Measurements from ENCODE around the gene UNCX. TPM values are rescaled to one million over a fixed set of nuclear protein-coding genes. Genes with fewer than 3 reads are reported as not detected.

The UNCX gene
- total RNA-seq, 2 experiments from 2014 or later, result not detected

DNA sequence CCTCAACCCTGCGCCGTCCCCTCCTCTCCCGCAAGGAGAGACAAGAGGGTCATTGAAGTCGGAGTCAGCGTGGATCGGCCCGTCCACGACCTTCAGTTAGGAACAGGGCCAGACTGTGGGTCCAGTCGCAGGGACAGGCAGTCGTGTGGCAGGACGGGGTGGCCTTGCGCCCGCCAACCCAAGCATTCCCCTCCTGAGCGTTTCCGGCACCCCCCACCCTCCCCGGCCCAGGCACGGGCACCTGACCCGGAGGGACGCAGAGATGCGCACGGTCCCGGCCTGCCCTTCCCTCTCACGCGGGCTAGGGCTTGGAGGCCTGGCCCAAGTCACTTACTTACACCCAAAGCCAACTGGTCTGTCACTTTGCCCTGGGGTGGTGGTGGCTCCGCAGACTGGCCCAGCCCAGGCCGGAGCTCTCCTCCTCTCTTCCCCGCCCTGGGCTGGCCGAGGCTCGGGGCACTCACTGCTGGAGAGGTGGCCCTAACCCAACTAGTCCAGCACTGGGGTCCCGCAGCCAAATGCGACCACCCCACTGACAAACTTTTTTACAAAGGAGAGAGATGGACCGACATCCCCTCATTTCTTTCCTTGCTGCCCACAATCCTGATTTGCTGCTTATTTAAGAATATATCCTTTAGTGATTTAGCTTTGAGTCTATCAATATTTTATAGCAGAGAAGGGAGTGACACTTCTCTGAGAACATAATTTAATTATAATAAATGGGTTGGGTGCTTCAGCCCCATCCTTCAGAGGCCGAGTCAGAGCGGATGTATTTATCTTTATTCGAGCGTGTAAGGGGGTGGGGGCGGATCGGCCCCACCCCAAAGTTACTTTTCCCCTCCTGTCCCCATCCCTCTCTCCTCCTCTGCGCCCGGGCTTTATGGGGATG lies 1.2 kb upstream of the UNCX start:
- no peaks in the 10 kb centered on the region for H3K9me3 Mint-ChIP-seq
- DNase-seq, result no peak
- peaks cover 62% of the 10 kb centered on the region for H3K27me3 Mint-ChIP-seq
- peak overlapping the region; percentile 69 for H3K27ac Mint-ChIP-seq
- POLR2A ChIA-PET, result no interaction called here
- peak overlapping the region; percentile 34 for H3K4me3 Mint-ChIP-seq
- H3K4me1 Mint-ChIP-seq, result peaks cover 14% of the 10 kb centered on the region
- no peak for ATAC-seq (ENCODE audit: low read depth)
- H3K36me3 Mint-ChIP-seq, result peaks cover 1% of the 10 kb centered on the region

DNA sequence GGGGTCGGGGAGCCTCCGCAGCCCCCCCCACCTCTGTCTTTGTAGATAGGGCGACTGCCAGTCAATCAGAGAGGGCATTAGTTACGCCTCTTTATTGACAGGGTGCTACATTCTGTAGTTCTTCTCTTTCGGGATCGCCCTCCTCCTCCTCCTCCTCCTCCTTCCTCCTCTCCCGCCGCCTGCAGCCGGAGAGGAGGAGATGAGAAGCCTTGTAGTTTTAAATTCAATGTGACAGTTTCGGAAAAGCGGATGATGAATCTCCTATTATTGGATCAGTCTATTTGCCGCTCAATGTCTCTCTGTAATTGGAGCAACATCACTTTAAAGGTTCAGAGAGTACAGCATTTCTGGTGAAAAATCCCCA lies 587 bp upstream of the UNCX start:
- H3K4me1 Mint-ChIP-seq, result peaks cover 14% of the 10 kb centered on the region
- H3K27ac Mint-ChIP-seq, result peak overlapping the region; percentile 69
- peak overlapping the region; percentile 34 for H3K4me3 Mint-ChIP-seq
- ATAC-seq (ENCODE audit: low read depth), result no peak
- DNase-seq, result no peak
- H3K27me3 Mint-ChIP-seq, result peaks cover 59% of the 10 kb centered on the region
- H3K9me3 Mint-ChIP-seq, result no peaks in the 10 kb centered on the region
- H3K36me3 Mint-ChIP-seq, result peaks cover 1% of the 10 kb centered on the region
- POLR2A ChIA-PET, result no interaction called here

DNA sequence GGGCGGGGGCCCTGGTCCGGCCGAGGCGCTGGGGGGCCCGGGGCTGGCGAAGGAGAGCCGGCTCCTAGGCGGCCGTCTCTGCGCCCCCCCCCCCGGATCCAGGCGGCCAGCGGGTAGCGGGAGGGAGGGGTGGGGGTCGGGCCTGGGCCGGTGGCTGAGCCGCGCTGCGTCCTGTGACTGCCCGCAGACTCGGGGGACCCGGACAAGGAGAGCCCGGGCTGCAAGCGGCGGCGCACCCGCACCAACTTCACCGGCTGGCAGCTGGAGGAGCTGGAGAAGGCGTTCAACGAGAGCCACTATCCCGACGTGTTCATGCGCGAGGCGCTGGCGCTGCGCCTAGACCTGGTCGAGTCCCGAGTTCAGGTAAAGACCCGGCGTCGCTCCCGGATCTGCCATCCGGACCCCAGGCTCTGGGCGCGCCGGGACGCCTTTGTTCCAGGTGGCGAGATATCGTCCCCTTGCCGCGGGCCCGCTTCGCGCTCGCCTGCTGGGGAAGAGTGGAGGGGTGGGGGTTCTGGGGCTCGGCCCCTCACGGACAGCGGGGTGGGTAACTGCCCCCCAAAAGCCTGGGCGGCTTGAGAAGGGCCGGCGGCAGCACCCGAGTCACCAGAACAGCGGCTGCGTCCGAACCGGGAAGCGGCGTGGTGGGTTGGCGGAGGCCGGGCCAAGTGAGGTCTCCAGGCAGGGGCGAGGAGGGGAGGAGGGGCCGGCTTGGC lies 819 bp downstream of the UNCX start:
- peaks cover 16% of the 10 kb centered on the region for H3K4me1 Mint-ChIP-seq
- H3K36me3 Mint-ChIP-seq, result peaks cover 1% of the 10 kb centered on the region
- ATAC-seq (ENCODE audit: low read depth) (no peak), DNase-seq (no peak)
- H3K27ac Mint-ChIP-seq, result no peak overlapping the region
- peaks cover 54% of the 10 kb centered on the region for H3K27me3 Mint-ChIP-seq
- POLR2A ChIA-PET, result no interaction called here
- no peak overlapping the region for H3K4me3 Mint-ChIP-seq
- H3K9me3 Mint-ChIP-seq, result no peaks in the 10 kb centered on the region

DNA sequence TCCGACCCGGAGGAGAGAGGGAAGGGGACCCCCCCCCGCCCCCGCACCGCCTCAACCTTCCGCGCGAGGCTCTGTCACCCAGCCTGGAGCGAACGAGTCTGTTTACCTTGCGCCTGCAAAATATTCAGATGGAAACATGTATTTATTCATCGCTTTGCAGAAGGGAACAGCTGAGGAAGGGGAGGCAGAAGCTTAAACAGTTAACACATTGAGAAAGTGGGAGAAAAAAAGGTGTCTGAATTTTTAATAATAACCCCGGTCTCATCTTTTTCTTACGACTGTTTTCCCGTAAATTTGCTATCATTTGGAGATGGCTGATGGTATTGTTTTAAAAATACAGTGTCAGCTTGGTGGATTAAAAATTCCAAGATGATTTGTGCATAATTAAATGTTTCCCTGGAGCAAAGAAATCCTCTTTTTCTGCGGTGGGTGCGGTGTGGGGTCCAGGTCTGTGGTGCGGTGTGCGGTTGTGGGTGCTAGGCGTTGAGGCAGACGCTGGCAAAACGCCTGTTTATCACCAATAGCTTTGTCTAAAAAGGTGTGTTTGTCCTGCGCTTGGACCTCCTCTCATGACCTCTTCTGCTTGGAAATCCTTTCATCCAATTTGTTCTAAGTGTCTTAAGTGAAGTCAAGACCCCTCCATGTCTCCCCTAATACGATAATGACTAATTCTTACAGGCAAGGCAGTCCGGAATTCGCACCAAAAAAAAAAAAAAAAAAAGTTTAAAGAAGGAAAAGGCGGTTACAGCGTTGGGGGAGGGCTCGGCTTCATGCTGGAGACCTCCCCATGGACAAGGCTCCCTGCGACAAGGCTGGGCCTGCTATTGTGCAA lies 1.6 kb downstream of the UNCX start:
- Mint-ChIP-seq H3K4me1 (peaks cover 20% of the 10 kb centered on the region), H3K36me3 (peaks cover 1% of the 10 kb centered on the region), H3K9me3 (no peaks in the 10 kb centered on the region), H3K4me3 (peak overlapping the region; percentile 49), H3K27ac (peak overlapping the region; percentile 75), H3K27me3 (peaks cover 52% of the 10 kb centered on the region)
- POLR2A ChIA-PET, result no interaction called here
- DNase-seq (no peak), ATAC-seq (ENCODE audit: low read depth) (no peak)

DNA sequence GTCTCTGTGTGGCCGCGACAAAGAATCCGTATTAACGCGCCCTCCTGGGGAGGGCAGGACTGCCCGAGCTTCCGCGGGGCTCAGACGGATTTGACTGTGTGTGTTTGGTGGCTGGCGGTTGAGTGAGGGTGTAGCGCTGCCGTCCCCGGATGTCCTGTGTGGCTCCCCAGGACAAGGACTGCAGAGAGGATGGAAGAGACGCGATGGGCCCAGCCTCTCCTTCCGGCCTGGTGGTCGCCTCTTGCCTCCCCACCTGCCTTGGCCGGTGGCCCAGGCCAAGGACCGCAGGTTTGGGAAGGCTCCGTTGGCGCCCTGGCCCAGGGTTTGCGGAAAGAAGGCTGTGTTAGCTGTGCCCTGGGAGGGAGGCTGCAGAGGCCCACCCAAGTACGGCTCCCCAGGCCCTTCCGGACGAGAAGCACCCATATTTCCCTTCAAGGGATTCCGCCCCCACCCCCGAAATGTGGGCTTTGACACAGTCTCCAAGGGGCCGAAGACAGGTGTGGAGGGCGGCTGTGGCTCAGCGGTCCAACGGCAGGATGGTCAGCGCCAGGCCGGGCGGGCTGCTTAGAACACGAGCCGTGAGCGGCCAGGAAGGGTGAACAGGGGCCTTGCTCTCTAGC lies 2.3 kb downstream of the UNCX start:
- POLR2A ChIA-PET, result no interaction called here
- no peak for DNase-seq
- H3K4me3 Mint-ChIP-seq, result peak overlapping the region; percentile 37
- H3K27ac Mint-ChIP-seq, result peak overlapping the region; percentile 75
- H3K4me1 Mint-ChIP-seq, result peaks cover 20% of the 10 kb centered on the region
- no peaks in the 10 kb centered on the region for H3K9me3 Mint-ChIP-seq
- ATAC-seq (ENCODE audit: low read depth), result peak; percentile 48
- peaks cover 1% of the 10 kb centered on the region for H3K36me3 Mint-ChIP-seq
- H3K27me3 Mint-ChIP-seq, result peaks cover 57% of the 10 kb centered on the region

DNA sequence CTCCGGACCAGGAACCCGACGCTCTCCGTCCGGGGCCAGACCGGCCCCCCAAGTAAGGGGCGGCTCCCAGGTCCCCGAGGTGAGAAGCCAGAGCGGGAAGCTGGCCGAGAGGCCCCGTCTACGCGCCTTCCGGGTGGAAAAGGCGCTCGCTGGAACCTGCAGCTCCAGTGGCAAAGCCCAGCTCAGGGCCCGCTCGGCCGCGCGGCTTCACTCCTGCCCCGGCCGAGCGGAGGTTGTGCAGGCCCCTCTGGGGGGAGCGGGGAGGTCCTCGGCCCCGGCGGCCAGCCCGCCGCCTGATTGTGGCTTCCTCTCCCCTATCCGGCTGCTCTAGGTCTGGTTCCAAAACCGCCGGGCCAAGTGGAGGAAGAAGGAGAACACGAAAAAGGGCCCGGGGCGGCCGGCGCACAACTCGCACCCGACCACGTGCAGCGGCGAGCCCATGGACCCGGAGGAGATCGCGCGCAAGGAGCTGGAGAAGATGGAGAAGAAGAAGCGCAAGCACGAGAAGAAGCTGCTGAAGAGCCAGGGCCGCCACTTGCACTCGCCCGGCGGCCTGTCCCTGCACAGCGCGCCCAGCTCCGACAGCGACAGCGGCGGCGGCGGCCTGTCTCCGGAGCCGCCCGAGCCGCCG lies 2.9 kb downstream of the UNCX start:
- H3K4me3 Mint-ChIP-seq, result peak overlapping the region; percentile 56
- H3K36me3 Mint-ChIP-seq, result peaks cover 1% of the 10 kb centered on the region

DNA sequence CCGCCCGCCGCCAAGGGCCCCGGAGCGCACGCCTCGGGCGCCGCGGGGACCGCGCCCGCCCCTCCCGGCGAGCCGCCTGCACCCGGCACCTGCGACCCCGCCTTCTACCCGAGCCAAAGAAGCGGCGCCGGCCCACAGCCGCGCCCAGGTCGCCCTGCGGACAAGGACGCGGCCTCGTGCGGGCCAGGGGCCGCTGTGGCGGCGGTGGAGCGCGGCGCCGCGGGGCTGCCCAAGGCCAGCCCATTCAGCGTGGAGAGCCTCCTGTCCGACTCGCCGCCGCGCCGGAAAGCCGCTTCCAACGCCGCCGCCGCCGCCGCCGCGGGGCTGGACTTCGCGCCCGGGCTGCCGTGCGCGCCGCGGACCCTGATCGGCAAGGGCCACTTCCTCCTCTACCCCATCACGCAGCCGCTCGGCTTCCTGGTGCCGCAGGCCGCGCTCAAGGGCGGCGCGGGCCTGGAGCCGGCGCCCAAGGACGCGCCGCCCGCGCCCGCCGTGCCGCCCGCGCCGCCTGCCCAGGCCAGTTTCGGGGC lies 3.5 kb downstream of the UNCX start:
- Mint-ChIP-seq H3K4me1 (peaks cover 20% of the 10 kb centered on the region), H3K27ac (no peak overlapping the region), H3K27me3 (peaks cover 57% of the 10 kb centered on the region), H3K36me3 (peaks cover 1% of the 10 kb centered on the region), H3K9me3 (no peaks in the 10 kb centered on the region), H3K4me3 (no peak overlapping the region)
- POLR2A ChIA-PET, result no interaction called here
- ATAC-seq (ENCODE audit: low read depth) (no peak), DNase-seq (no peak)

More for the DNA sequence above, 2.9 kb downstream of the UNCX start:
- POLR2A ChIA-PET, result no interaction called here
- ATAC-seq (ENCODE audit: low read depth) (no peak), DNase-seq (no peak)
- peaks cover 20% of the 10 kb centered on the region for H3K4me1 Mint-ChIP-seq
- peaks cover 60% of the 10 kb centered on the region for H3K27me3 Mint-ChIP-seq
- peak overlapping the region; percentile 90 for H3K27ac Mint-ChIP-seq
- H3K9me3 Mint-ChIP-seq, result no peaks in the 10 kb centered on the region

DNA sequence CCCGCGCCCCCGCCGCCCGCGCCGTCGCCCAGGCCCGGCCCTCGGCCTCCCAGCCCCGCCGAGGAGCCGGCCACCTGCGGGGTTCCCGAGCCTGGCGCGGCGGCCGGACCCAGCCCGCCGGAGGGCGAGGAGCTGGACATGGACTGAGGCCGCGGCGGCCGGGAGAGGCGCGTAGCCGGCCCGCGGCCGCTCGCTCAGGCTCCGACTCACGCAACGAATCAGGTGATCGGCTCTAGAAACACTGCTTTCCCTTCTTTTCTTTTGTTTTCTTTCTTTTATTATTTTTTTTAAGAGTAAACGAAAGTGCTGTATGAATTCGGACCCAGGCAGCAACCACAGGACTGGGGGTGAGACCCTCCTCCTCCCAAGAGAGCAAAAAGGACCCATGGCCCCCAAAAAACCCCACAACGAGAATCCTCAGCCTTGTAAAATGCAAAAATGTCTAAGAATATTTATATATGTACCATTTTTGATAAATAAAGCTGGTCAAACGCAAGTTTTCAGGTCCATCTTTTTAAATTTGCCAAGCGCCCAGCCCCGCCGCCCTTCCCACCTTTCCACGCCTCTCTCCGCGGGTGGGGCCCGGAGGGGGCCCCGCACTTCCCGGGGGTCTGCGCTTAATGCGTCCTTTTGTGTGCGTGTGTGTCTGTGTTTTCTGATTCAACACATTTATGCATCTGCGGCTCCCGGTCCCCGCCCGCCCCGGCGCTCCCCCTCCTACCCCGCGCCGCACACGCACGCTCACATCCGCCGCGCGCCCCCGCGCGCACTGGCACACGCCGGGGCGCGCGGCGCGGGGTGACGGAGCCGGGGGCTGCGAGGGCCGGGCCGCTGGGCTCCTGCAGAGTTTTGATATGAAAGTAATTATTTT lies 4.4 kb downstream of the UNCX start:
- POLR2A ChIA-PET, result no interaction called here
- no peak for ATAC-seq (ENCODE audit: low read depth)
- Mint-ChIP-seq H3K27me3 (peaks cover 53% of the 10 kb centered on the region), H3K4me1 (peaks cover 19% of the 10 kb centered on the region), H3K27ac (peak overlapping the region; percentile 64), H3K9me3 (no peaks in the 10 kb centered on the region), H3K4me3 (no peak overlapping the region), H3K36me3 (peaks cover 1% of the 10 kb centered on the region)
- no peak for DNase-seq

DNA sequence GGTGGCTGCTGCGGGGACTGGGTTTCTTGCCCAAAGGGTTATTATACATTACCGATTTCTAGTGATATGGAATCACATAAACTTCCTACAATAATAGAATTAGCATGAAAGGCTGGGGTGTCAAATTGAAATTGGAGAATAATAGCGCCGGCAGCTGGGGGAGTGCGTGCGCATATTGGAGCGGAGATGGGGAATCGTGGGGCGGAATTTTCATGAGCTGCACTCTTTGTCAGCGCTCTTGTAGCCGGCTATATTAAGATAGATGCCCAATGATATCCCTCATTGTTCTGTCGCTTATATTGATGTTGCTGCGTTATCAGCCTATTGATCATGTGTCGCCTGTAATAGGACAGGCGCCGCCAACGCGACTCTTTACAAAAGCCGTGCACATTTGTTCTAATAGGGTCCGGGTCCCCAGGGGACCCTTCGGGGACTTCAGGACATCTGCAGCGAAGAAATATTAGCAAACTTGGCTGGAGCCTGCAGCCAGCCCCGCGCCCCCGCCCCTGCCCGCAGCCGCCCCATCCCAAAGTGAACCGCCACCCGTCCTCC lies 5.1 kb downstream of the UNCX start:
- H3K27me3 Mint-ChIP-seq, result peaks cover 52% of the 10 kb centered on the region
- ATAC-seq (ENCODE audit: low read depth), result no peak
- H3K36me3 Mint-ChIP-seq, result peaks cover 1% of the 10 kb centered on the region
- DNase-seq, result no peak
- H3K4me3 Mint-ChIP-seq, result no peak overlapping the region
- POLR2A ChIA-PET, result no interaction called here
- H3K4me1 Mint-ChIP-seq, result peaks cover 17% of the 10 kb centered on the region
- H3K9me3 Mint-ChIP-seq, result no peaks in the 10 kb centered on the region
- peak overlapping the region; percentile 51 for H3K27ac Mint-ChIP-seq

DNA sequence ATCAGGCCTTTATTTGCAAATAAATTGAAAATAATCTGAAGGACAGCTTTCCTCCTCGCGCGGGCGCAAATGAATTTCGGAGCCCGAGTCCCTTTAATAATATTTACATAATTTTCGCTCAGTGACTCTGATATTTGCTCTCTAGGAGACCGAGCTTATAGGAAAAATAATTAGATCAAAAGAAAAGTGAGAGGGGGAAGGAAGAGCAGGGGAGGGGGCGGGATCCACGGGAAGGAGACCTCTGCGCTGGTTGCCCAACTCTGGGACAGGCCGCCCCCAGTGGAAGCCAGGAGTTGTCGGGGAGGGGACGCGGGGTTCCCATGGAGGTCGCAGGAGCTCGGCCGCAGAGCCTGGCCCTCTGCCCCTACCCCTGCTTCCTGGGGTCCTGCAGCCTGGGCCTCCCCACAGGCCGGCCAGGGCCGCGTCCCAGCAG lies 5.8 kb downstream of the UNCX start:
- POLR2A ChIA-PET, result no interaction called here
- ATAC-seq (ENCODE audit: low read depth), result no peak
- H3K9me3 Mint-ChIP-seq, result no peaks in the 10 kb centered on the region
- peaks cover 17% of the 10 kb centered on the region for H3K4me1 Mint-ChIP-seq
- no peak for DNase-seq
- H3K27me3 Mint-ChIP-seq, result peaks cover 59% of the 10 kb centered on the region
- no peak overlapping the region for H3K27ac Mint-ChIP-seq
- H3K36me3 Mint-ChIP-seq, result peaks cover 1% of the 10 kb centered on the region
- peak overlapping the region; percentile 13 for H3K4me3 Mint-ChIP-seq

DNA sequence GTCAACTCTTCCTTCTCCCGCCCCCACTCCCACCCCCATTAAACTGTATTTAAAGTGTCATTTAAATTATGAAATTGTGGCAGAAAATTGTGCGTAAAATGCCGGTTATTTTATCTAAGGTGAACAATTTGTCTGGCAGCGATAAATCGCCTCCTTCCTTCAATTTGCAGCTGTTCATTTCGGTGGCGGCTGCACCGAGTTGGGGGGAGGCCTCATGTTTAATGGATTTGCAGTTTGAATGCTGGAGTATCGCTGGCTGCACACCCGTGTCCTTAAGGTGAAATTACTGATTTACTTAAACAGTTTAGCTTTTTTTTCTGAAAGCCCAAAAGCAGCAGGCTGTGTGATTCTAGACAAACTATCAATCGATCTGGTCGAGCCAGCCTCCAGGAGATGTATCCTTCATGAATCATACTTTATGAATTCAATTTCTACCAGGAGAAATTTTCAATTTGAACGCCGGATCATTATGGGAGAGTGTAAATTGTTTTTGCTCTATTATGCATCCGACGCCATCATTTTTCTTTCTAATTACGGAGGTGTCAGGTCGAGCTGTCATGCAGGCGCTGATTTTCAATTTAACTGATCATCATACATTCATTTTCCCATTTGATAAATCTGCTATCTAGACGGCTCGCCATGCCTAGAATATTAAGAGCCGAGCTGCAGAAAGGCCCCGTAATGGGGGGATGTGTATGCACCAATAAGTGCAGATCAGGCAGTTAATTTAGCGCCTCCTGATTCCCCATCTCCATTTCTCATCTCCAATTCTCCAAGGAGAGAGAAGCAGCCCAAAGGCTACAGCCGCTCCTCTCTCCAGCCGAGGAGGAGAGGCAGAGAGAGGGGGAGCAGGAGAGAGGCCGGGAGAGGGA lies 6.5 kb downstream of the UNCX start:
- H3K4me3 Mint-ChIP-seq, result peak overlapping the region; percentile 3
- ATAC-seq (ENCODE audit: low read depth) (no peak), DNase-seq (no peak)
- peak overlapping the region; percentile 68 for H3K27ac Mint-ChIP-seq
- peaks cover 1% of the 10 kb centered on the region for H3K36me3 Mint-ChIP-seq
- H3K4me1 Mint-ChIP-seq, result peaks cover 17% of the 10 kb centered on the region
- POLR2A ChIA-PET, result no interaction called here
- H3K27me3 Mint-ChIP-seq, result peaks cover 63% of the 10 kb centered on the region
- no peaks in the 10 kb centered on the region for H3K9me3 Mint-ChIP-seq

Data from activated naive CD8-positive, alpha-beta T cell treated with anti-CD3 and anti-CD28 coated beads, Interleukin-2, amount 10 ng/mL, durations not matched to agents 7 days and 5 days (primary cell).